ENCODE results near the gene CFAP299.
"Not testable (repeated sequence)": the region's sequence is repeated elsewhere in the genome, so short reads cannot be mapped to it uniquely, and the experiment has no call there.

- TF ChIP-seq CTCF, POLR2A (IDR thresholded peaks at IDR 0.05): not testable (repeated sequence)
These were observed 334.6 kb downstream of the CFAP299 start for GRCh38 chr4:80670118-80670517.

All from Peyer's patch (tissue), 4 donors.